ENCODE results near the gene ARFIP1.

The ARFIP1 gene

GRCh38 chr4:152779513-152780266, at the start of gene ARFIP1, which contains the start of gene TIGD4:
TSS of gene ARFIP1 (plus strand) at chr4:152779954. CDS start at chr4:152829634, 49,680 bp downstream.
TSS of gene TIGD4 (minus strand) at chr4:152779730. CDS start at chr4:152771004, 8,726 bp downstream.
- H3K4me3 ChIP-seq (ENCODE audit: control insufficient read depth, low read depth, low read length): peak within 1 kb of the TSS; percentile 74
- DNase-seq (ENCODE audit: low read depth): peak; percentile 83
- no peak for TF ChIP-seq CTCF (IDR thresholded peaks at IDR 0.05; ENCODE audit: control insufficient read depth, insufficient read depth, low read depth, low read length, missing control alignments)

GRCh38 chr4:152731997-152732396, 47.8 kb upstream of the ARFIP1 start:
- no peak overlapping the region for H3K4me3 ChIP-seq (ENCODE audit: control insufficient read depth, low read depth, low read length)
- TF ChIP-seq CTCF (IDR thresholded peaks at IDR 0.05; ENCODE audit: control insufficient read depth, insufficient read depth, low read depth, low read length, missing control alignments): no peak
- no peak for DNase-seq (ENCODE audit: low read depth)

- DNase-seq (ENCODE audit: low read depth): no peak
- H3K4me3 ChIP-seq (ENCODE audit: control insufficient read depth, low read depth, low read length): no peak overlapping the region
- no peak for TF ChIP-seq CTCF (IDR thresholded peaks at IDR 0.05; ENCODE audit: control insufficient read depth, insufficient read depth, low read depth, low read length, missing control alignments)
Observed at GRCh38 chr4:152734015-152734698, 45.6 kb upstream of the ARFIP1 start.

- TF ChIP-seq CTCF (IDR thresholded peaks at IDR 0.05; ENCODE audit: control insufficient read depth, insufficient read depth, low read depth, low read length, missing control alignments): no peak
- no peak overlapping the region for H3K4me3 ChIP-seq (ENCODE audit: control insufficient read depth, low read depth, low read length)
- no peak for DNase-seq (ENCODE audit: low read depth)
Observed at GRCh38 chr4:152734699-152735050, 45.1 kb upstream of the ARFIP1 start.

GRCh38 chr4:152735396-152735859, 44.3 kb upstream of the ARFIP1 start:
- TF ChIP-seq CTCF (IDR thresholded peaks at IDR 0.05; ENCODE audit: control insufficient read depth, insufficient read depth, low read depth, low read length, missing control alignments): peak; percentile 51
- DNase-seq (ENCODE audit: low read depth): no peak
- H3K4me3 ChIP-seq (ENCODE audit: control insufficient read depth, low read depth, low read length): no peak overlapping the region

- DNase-seq (ENCODE audit: low read depth): no peak
- H3K4me3 ChIP-seq (ENCODE audit: control insufficient read depth, low read depth, low read length): no peak overlapping the region
- no peak for TF ChIP-seq CTCF (IDR thresholded peaks at IDR 0.05; ENCODE audit: control insufficient read depth, insufficient read depth, low read depth, low read length, missing control alignments)
Observed at GRCh38 chr4:152735906-152736305, 43.8 kb upstream of the ARFIP1 start.

All from AG09309 (cell line).